K562 (cell line): ENCODE measurements around the gene ITGAX. TPM values are rescaled to one million over a fixed set of nuclear protein-coding genes. Genes with fewer than 3 reads are reported as not detected.
A peak's percentile ranks its signal among the peaks of the same experiment; 100 is the strongest.

Experiments
- ATAC-seq: fragments of 200-7000 bp; cut with Tn5 transposase; 3 replicates; pipeline ENCODE4 v1.9.1; 2020; ENCODE audit warnings: moderate library complexity
- BruUV-seq: library from RNA; stranded (reverse); fragments of 400-500 nt; replicated peaks from 2 replicates; lab custom pipeline; 2021; lab: Mats Ljungman, UMichigan
- CTCF ChIA-PET: fragments of 300-600 bp; formaldehyde crosslinking; extraction: SDS; loops from one replicate; lab custom pipeline; 2021; ENCODE audit warnings: low intra/inter-chr PET ratio; lab: Yijun Ruan, JAX
- POLR2A ChIA-PET: fragments of 300-600, 350-650 bp; sonication (Branson Sonifier 250); formaldehyde crosslinking; extraction: SDS; loops from one replicate; lab custom pipeline; 2021; ENCODE audit warnings: antibody characterized with exemption, inconsistent platforms; lab: Yijun Ruan, JAX
- DNase-seq, 4 experiments: peaks; one replicate each; pipeline versions ENCODE4 v3.0.0 to v3.0.0-alpha.2; 2011 to 2018; ENCODE audit warnings: low spot score in 3 of 4, mixed read lengths in 3 of 4; ENCODE audit errors: extremely low read depth in 1 of 4
- FAIRE-seq: peaks from 2 replicates; lab custom pipeline; 2011; peaks lifted over from hg19 to GRCh38; lab: Jason Lieb, UNC
- H2AFZ ChIP-seq: 2 replicates; pipeline ENCODE4 v1.6.0; 2011; ENCODE audit warnings: low read depth, low read length, control low read depth, inconsistent platforms
- H3K27ac ChIP-seq: fragments of 200-600 bp; 3 replicates; pipeline ENCODE4 v1.8.0; 2011; ENCODE audit warnings: low read depth, mild to moderate bottlenecking, control low read depth, inconsistent platforms, low read length, moderate library complexity, mixed read lengths; ENCODE audit errors: extremely low read depth
- H3K27me3 ChIP-seq, 2 experiments: fragments of 300-600 bp in 1 of 2; 2 replicates in 1 of 2; 3 replicates in 1 of 2; pipeline versions ENCODE4 v1.6.0 to v1.8.0; 2011; ENCODE audit warnings: inconsistent platforms in 2 of 2, low read length in 2 of 2, mild to moderate bottlenecking in 1 of 2, mixed read lengths in 1 of 2, moderate library complexity in 1 of 2; ENCODE audit not compliant: control insufficient read depth in 2 of 2, insufficient read depth in 2 of 2
- H3K36me3 ChIP-seq: fragments of 300-600 bp; 3 replicates; pipeline ENCODE4 v1.8.0; 2011; ENCODE audit warnings: mild to moderate bottlenecking, low read length, inconsistent platforms; ENCODE audit not compliant: control insufficient read depth, insufficient read depth
- H3K4me1 ChIP-seq, 2 experiments: fragments of 200-600 bp in 1 of 2; replicated peaks in 1 of 2; 2 replicates in 1 of 2; 3 replicates in 1 of 2; pipeline versions ENCODE4 v1.5.1 to v1.8.0; 2011; ENCODE audit warnings: inconsistent platforms in 2 of 2, low read length in 2 of 2, mild to moderate bottlenecking in 1 of 2, mixed read lengths in 1 of 2, moderate library complexity in 1 of 2; ENCODE audit not compliant: control insufficient read depth in 2 of 2, insufficient read depth in 2 of 2
- H3K4me2 ChIP-seq: 2 replicates; pipeline ENCODE4 v1.6.1; 2011; ENCODE audit warnings: low read length, control low read depth, inconsistent platforms, mixed read lengths; ENCODE audit not compliant: insufficient read depth
- H3K4me3 ChIP-seq: fragments of 200-600 bp; sonication (generic), shearing (Covaris generic); 2 replicates; pipeline ENCODE4 v1.5.1; 2016; ENCODE audit warnings: control low read depth, inconsistent platforms
- H3K79me2 ChIP-seq: fragments of 200-600 bp; 3 replicates; pipeline ENCODE4 v1.8.0; 2011; ENCODE audit warnings: low read length, inconsistent platforms; ENCODE audit not compliant: control insufficient read depth, insufficient read depth
- H3K9ac ChIP-seq, 2 experiments: 2 replicates each; pipeline versions ENCODE4 v1.6.0 to v1.6.1; 2011; ENCODE audit warnings: low read depth in 2 of 2, low read length in 2 of 2, control low read depth in 1 of 2, inconsistent platforms in 1 of 2, mild to moderate bottlenecking in 1 of 2, mixed read lengths in 1 of 2; ENCODE audit not compliant: insufficient read depth in 1 of 2
- H3K9me1 ChIP-seq: one replicate; pipeline ENCODE4 v1.6.0; 2011; ENCODE audit warnings: inconsistent platforms, mild to moderate bottlenecking, low read length, moderate library complexity; ENCODE audit not compliant: control insufficient read depth, insufficient read depth
- H3K9me3 ChIP-seq: replicated peaks from 2 replicates; pipeline ENCODE4 v1.5.1; 2011; ENCODE audit warnings: low read depth, low read length, inconsistent platforms; ENCODE audit not compliant: control insufficient read depth, insufficient read depth
- H4K20me1 ChIP-seq: replicated peaks from 2 replicates; pipeline ENCODE4 v1.6.1; 2011; ENCODE audit warnings: low read length, inconsistent platforms, mixed read lengths; ENCODE audit not compliant: control insufficient read depth, insufficient read depth
- BCL6 ChIP-seq: fragments of 250-450 bp; sonication (Bioruptor Pico); IDR thresholded peaks from 2 replicates; pipeline ENCODE4 v1.4.0; 2020
- DIDO1 ChIP-seq: fragments of 450-650 bp; IDR thresholded peaks from 2 replicates; pipeline ENCODE4 v1.6.1; 2016; ENCODE audit warnings: low read depth, missing biosample characterization, missing genetic modification characterization
- EGR1 ChIP-seq: fragments of 450-650 bp; conservative IDR thresholded peaks from 2 replicates; pipeline ENCODE4 v1.6.1; 2017; ENCODE audit warnings: mild to moderate bottlenecking
- MAX ChIP-seq: sonication (generic); formaldehyde crosslinking; IDR thresholded peaks from 2 replicates; pipeline ENCODE4 v1.9.0; 2022; ENCODE audit warnings: mild to moderate bottlenecking, missing genetic modification reagents
- NR2C2 ChIP-seq, 2 experiments: fragments of 200-800 bp in 1 of 2; sonication (Bioruptor generic) in 1 of 2; sonication (generic) in 1 of 2; formaldehyde crosslinking in 1 of 2; IDR thresholded peaks; 2 replicates each; pipeline versions ENCODE4 v1.6.1 to v1.8.0; 2016 to 2022; ENCODE audit warnings: mild to moderate bottlenecking in 1 of 2, missing compliant biosample characterization in 1 of 2, missing genetic modification characterization in 1 of 2, missing genetic modification reagents in 1 of 2
- PRMT5 ChIP-seq: sonication (generic); formaldehyde crosslinking; IDR thresholded peaks from 2 replicates; pipeline ENCODE4 v1.5.0; 2020; ENCODE audit warnings: missing genetic modification reagents
- PYGO2 ChIP-seq: fragments of 450-650 bp; IDR thresholded peaks from 2 replicates; pipeline ENCODE4 v1.6.1; 2016; ENCODE audit warnings: mild to moderate bottlenecking, missing genetic modification characterization, moderate library complexity, missing compliant biosample characterization
- ZBTB7A ChIP-seq: IDR thresholded peaks from 2 replicates; pipeline ENCODE4 v1.6.1; 2011; ENCODE audit warnings: low read depth, mild to moderate bottlenecking, low read length, moderate library complexity, borderline replicate concordance; ENCODE audit not compliant: control insufficient read depth
- ZNF398 ChIP-seq: fragments of 250-450 bp; sonication (Bioruptor Pico); IDR thresholded peaks from 2 replicates; pipeline ENCODE4 v1.8.0; 2021; ENCODE audit warnings: moderate library complexity, mild to moderate bottlenecking, inconsistent platforms
- ZNF436 ChIP-seq: fragments of 250-450, 450-650 bp; sonication (Bioruptor Pico); formaldehyde crosslinking; IDR thresholded peaks from 2 replicates; pipeline ENCODE4 v1.7.0; 2020; ENCODE audit warnings: mild to moderate bottlenecking
- ZNF766 ChIP-seq: fragments of 200-800 bp; sonication (Bioruptor generic); conservative IDR thresholded peaks from 2 replicates; pipeline ENCODE4 v1.6.1; 2016; ENCODE audit warnings: missing genetic modification characterization, missing compliant biosample characterization
- WGBS: fragments of 100-300 bp; shearing (Covaris generic); methylation state at CpG from one replicate; pipeline ENCODE4 v1.1.6; 2016; ENCODE audit warnings: low coverage, mixed read lengths; ENCODE audit not compliant: insufficient coverage; ENCODE audit errors: missing lambda C conversion rate; 5-methylcytosine and 5-hydroxymethylcytosine counted together
- in situ Hi-C: fragments of 300-500 bp; cut with MboI; formaldehyde crosslinking; loops from 4 replicates; pipeline ENCODE4 v1.15.0; 2018; ENCODE audit warnings: inconsistent platforms, mixed read lengths
- intact Hi-C: fragments of 100-400 bp; cut with micrococcal nuclease; formaldehyde crosslinking; loops from 2 replicates; pipeline ENCODE4 v1.14.2; 2022
- polyA plus RNA-seq, 8 experiments: library from polyadenylated mRNA; depleted of rRNA in 4 of 8; stranded (reverse) in 5 of 8; unstranded in 3 of 8; fragments of >200 nt; fragmentation: Nextera tagmentation in 2 of 8; fragmentation: Illumina TruSeq in 1 of 8; extraction: Ambion mirVana in 2 of 8; extraction: Trizol in 1 of 8; gene quantifications; 2 replicates each; pipeline versions ENCODE4 v1.2.1 to v1.2.3, GENCODE V29; 2011 to 2014; ENCODE audit warnings: inconsistent platforms in 1 of 8, missing spikeins in 1 of 8
- total RNA-seq, 7 experiments: library from RNA; depleted of rRNA in 6 of 7; stranded (reverse); fragments of >200 nt in 6 of 7; fragmentation: Illumina TruSeq in 2 of 7; extraction: Trizol in 2 of 7; gene quantifications; 2 replicates each; pipeline versions ENCODE4 v1.2.1 to v1.2.3, GENCODE V29; 2011 to 2021; ENCODE audit warnings: low replicate concordance in 1 of 7

Gene ITGAX
- total and polyA plus RNA-seq, 9 of the 15 experiments (the other 6 are each of a cell fraction or from before 2014, with no cell fraction given), result 0.03 to 0.58 (median 0.14) TPM

- H3K79me2 ChIP-seq, result no peaks in the 10 kb centered on the region
- H3K4me1 ChIP-seq, result peaks cover 0 to 5% of the 10 kb centered on the region in 2 experiments; a peak in 2 of 5 replicates
- DNase-seq (no peak), FAIRE-seq (no peak), ATAC-seq (no peak)
- in situ Hi-C loops, result loop anchor here (10.0 kb wide), 1 partner anchor 309 kb away; no protein-coding TSS in a partner anchor
- no peak overlapping the region for H3K9ac ChIP-seq
- H4K20me1 ChIP-seq, result no peaks in the 10 kb centered on the region
- WGBS, result 8% methylated on average over 4 of the region's 4 CpGs
- ChIA-PET POLR2A (interaction anchor here (0.9 to 1.0 kb wide), 2 partner anchors 9 to 203 kb away, joined by 3 read pairs; no protein-coding TSS in a partner anchor), CTCF (no interaction called here)
- no peak overlapping the region for H3K27ac ChIP-seq
- H3K36me3 ChIP-seq, result no peaks in the 10 kb centered on the region
- intact Hi-C loops, result loop anchor here (10.0 kb wide), 3 partner anchors 59 to 489 kb away; partner anchors contain the start of genes ZNF267 and ZNF843
- no peak overlapping the region for H3K4me3 ChIP-seq
- no peak overlapping the region for H2AFZ ChIP-seq
- no peak overlapping the region for H3K4me2 ChIP-seq
- H3K27me3 ChIP-seq, result peaks cover 11 to 40% of the 10 kb centered on the region in 2 experiments
- TF ChIP-seq ZBTB7A, result no peak
- peak; percentile 22; the same call in 1 of the 2 replicates for TF ChIP-seq EGR1
- BruUV-seq, result no TSS peak
- H3K9me3 ChIP-seq, result no peaks in the 10 kb centered on the region
- H3K9me1 ChIP-seq, result no peaks in the 10 kb centered on the region
These were observed 30.7 kb downstream of the ITGAX start for GRCh38 chr16:31385680-31386079.

- DNase-seq (peak in 1 of 4 experiments; percentile 25), FAIRE-seq (peak; percentile 35), ATAC-seq (peak; percentile 81)
- no peak overlapping the region for H3K9ac ChIP-seq
- no peaks in the 10 kb centered on the region for H3K79me2 ChIP-seq
- in situ Hi-C loops (loop anchor here (10.0 kb wide), 1 partner anchor 308 kb away; no protein-coding TSS in a partner anchor), intact Hi-C loops (loop anchor here (10.0 kb wide), 3 partner anchors 58 to 488 kb away; partner anchors contain the start of genes ZNF267 and ZNF843)
- H3K27ac ChIP-seq, result no peak overlapping the region
- no peak overlapping the region for H3K4me3 ChIP-seq
- no peak overlapping the region for H3K4me2 ChIP-seq
- no TSS peak for BruUV-seq
- H4K20me1 ChIP-seq, result no peaks in the 10 kb centered on the region
- peaks cover 11 to 35% of the 10 kb centered on the region in 2 experiments for H3K27me3 ChIP-seq
- no peaks in the 10 kb centered on the region for H3K9me3 ChIP-seq
- H3K9me1 ChIP-seq, result no peaks in the 10 kb centered on the region
- ChIA-PET CTCF (no interaction called here), POLR2A (interaction anchor here (0.6 to 1.0 kb wide), 4 partner anchors 10 to 204 kb away, joined by 3 read pairs; no protein-coding TSS in a partner anchor)
- H2AFZ ChIP-seq, result no peak overlapping the region
- peaks cover 0 to 5% of the 10 kb centered on the region in 2 experiments; a peak in 2 of 5 replicates for H3K4me1 ChIP-seq
- 2% methylated on average over 6 of the region's 6 CpGs for WGBS
- no peaks in the 10 kb centered on the region for H3K36me3 ChIP-seq
- TF ChIP-seq PRMT5 (CRISPR knock-in tag) (no peak), BCL6 (CRISPR knock-in tag) (no peak), NR2C2 (CRISPR knock-in tag; IDR thresholded peaks at IDR 0.05) (no peak), NR2C2 (tag; IDR thresholded peaks at IDR 0.05) (peak; percentile 15; the same call in 1 of the 2 replicates), PYGO2 (no peak), DIDO1 (tag) (no peak), ZNF398 (CRISPR knock-in tag) (no peak), ZNF436 (CRISPR knock-in tag) (no peak), ZNF766 (CRISPR knock-in tag) (peak; percentile 63; the same call in 1 of the 2 replicates), MAX (CRISPR knock-in tag) (no peak)
These were observed 31.4 kb downstream of the ITGAX start for GRCh38 chr16:31386157-31386984.
